Mesenchymal stem cell (in vitro differentiated cells and primary cell): ENCODE results near the gene USP54.
"Not testable (repeated sequence)": the region's sequence is repeated elsewhere in the genome, so short reads cannot be mapped to it uniquely, and the experiment has no call there.

ENCODE experiments used
- DNase-seq: peaks from one replicate; pipeline ENCODE4 v3.0.0-alpha.2; 2013
- H2AFZ ChIP-seq: one replicate; pipeline ENCODE4 v1.6.1; 2013; ENCODE audit warnings: low read depth, mild to moderate bottlenecking, control low read depth, inconsistent platforms, low read length, moderate library complexity
- H2AK5ac ChIP-seq: 2 replicates; pipeline ENCODE4 v1.6.1; 2013; ENCODE audit warnings: low read length, moderate library complexity, mild to moderate bottlenecking, inconsistent platforms; ENCODE audit not compliant: severe bottlenecking
- H2BK120ac ChIP-seq: one replicate; pipeline ENCODE4 v1.6.1; 2013; ENCODE audit warnings: low read depth, mild to moderate bottlenecking, inconsistent platforms, low read length, moderate library complexity
- H2BK12ac ChIP-seq, 2 experiments: one replicate each; pipeline ENCODE4 v1.6.1; 2013; ENCODE audit warnings: inconsistent platforms in 2 of 2, low read length in 2 of 2, mild to moderate bottlenecking in 2 of 2, moderate library complexity in 2 of 2, control low read depth in 1 of 2
- H2BK15ac ChIP-seq: one replicate; pipeline ENCODE4 v1.6.1; 2013; ENCODE audit warnings: mild to moderate bottlenecking, low read depth, inconsistent platforms; ENCODE audit not compliant: poor library complexity, severe bottlenecking
- H2BK5ac ChIP-seq: 2 replicates; pipeline ENCODE4 v1.6.1; 2013; ENCODE audit warnings: low read depth, mild to moderate bottlenecking, low read length, control low read depth, inconsistent platforms; ENCODE audit not compliant: poor library complexity, severe bottlenecking
- H3K14ac ChIP-seq, 2 experiments: one replicate each; pipeline ENCODE4 v1.6.1; 2013; ENCODE audit warnings: inconsistent platforms in 2 of 2, low read length in 2 of 2, control low read depth in 1 of 2, mild to moderate bottlenecking in 1 of 2, moderate library complexity in 1 of 2
- H3K18ac ChIP-seq, 2 experiments: one replicate each; pipeline ENCODE4 v1.6.1; 2013; ENCODE audit warnings: inconsistent platforms in 2 of 2, low read length in 2 of 2, control low read depth in 1 of 2, low read depth in 1 of 2, mild to moderate bottlenecking in 1 of 2
- H3K23ac ChIP-seq, 2 experiments: one replicate each; pipeline ENCODE4 v1.6.1; 2013; ENCODE audit warnings: inconsistent platforms in 2 of 2, low read length in 2 of 2, mild to moderate bottlenecking in 2 of 2, moderate library complexity in 2 of 2, control low read depth in 1 of 2
- H3K27ac ChIP-seq: 2 replicates; pipeline ENCODE4 v1.5.1; 2013; ENCODE audit warnings: mild to moderate bottlenecking, moderate library complexity, low read length, control low read depth, inconsistent platforms; ENCODE audit not compliant: poor library complexity, severe bottlenecking
- H3K27me3 ChIP-seq, 2 experiments: 2 replicates each; pipeline versions ENCODE4 v1.6.1 to v1.7.0; 2013; ENCODE audit warnings: low read length in 2 of 2, mild to moderate bottlenecking in 2 of 2, moderate library complexity in 2 of 2, control low read depth in 1 of 2, inconsistent platforms in 1 of 2; ENCODE audit not compliant: control insufficient read depth in 1 of 2, insufficient read depth in 1 of 2
- H3K36me3 ChIP-seq, 2 experiments: 2 replicates each; pipeline versions ENCODE4 v1.6.1 to v1.7.0; 2013; ENCODE audit warnings: low read length in 2 of 2, control low read depth in 1 of 2, inconsistent platforms in 1 of 2, low read depth in 1 of 2, mild to moderate bottlenecking in 1 of 2; ENCODE audit not compliant: insufficient read depth in 2 of 2, control insufficient read depth in 1 of 2
- H3K4ac ChIP-seq, 2 experiments: one replicate each; pipeline ENCODE4 v1.6.1; 2013; ENCODE audit warnings: inconsistent platforms in 2 of 2, low read length in 2 of 2, mild to moderate bottlenecking in 2 of 2, moderate library complexity in 2 of 2, control low read depth in 1 of 2, low read depth in 1 of 2
- H3K4me1 ChIP-seq: 2 replicates; pipeline ENCODE4 v1.6.1; 2013; ENCODE audit warnings: low read depth, low read length, control low read depth; ENCODE audit not compliant: control insufficient read depth, insufficient read depth
- H3K4me2 ChIP-seq: 2 replicates; pipeline ENCODE4 v1.6.1; 2013; ENCODE audit warnings: low read length, mild to moderate bottlenecking, inconsistent platforms; ENCODE audit not compliant: poor library complexity, severe bottlenecking
- H3K4me3 ChIP-seq, 2 experiments: 2 replicates each; pipeline versions ENCODE4 v1.5.1 to v1.7.0; 2013; ENCODE audit warnings: low read length in 2 of 2, mild to moderate bottlenecking in 2 of 2, control low read depth in 1 of 2, low read depth in 1 of 2; ENCODE audit not compliant: insufficient read depth in 1 of 2
- H3K79me1 ChIP-seq: replicated peaks from 2 replicates; pipeline ENCODE4 v1.6.1; 2013; ENCODE audit warnings: mild to moderate bottlenecking, control low read depth, low read length, inconsistent platforms; ENCODE audit not compliant: poor library complexity, severe bottlenecking
- H3K9ac ChIP-seq: 2 replicates; pipeline ENCODE4 v1.7.0; 2013; ENCODE audit warnings: mild to moderate bottlenecking, low read length, moderate library complexity
- H3K9me3 ChIP-seq: 2 replicates; pipeline ENCODE4 v1.7.0; 2013; ENCODE audit warnings: mild to moderate bottlenecking, low read length; ENCODE audit not compliant: control insufficient read depth
- H4K8ac ChIP-seq: one replicate; pipeline ENCODE4 v1.6.1; 2013; ENCODE audit warnings: inconsistent platforms, mild to moderate bottlenecking, low read length, moderate library complexity
- H4K91ac ChIP-seq: one replicate; pipeline ENCODE4 v1.6.1; 2013; ENCODE audit warnings: mild to moderate bottlenecking, low read length, inconsistent platforms
- WGBS: methylation state at CpG from one replicate; pipeline ENCODE4 v1.1.7; 2013; ENCODE audit warnings: mixed read lengths; 5-methylcytosine and 5-hydroxymethylcytosine counted together

The USP54 gene

GRCh38 chr10:73625884-73626752 is 35.0 kb upstream of the USP54 start:
- peak; percentile 98 for DNase-seq
- Histone ChIP-seq H3K9me3 (no peaks in the 10 kb centered on the region), H2BK12ac (no peak overlapping the region), H4K8ac (peak overlapping the region; percentile 98), H2BK5ac (peak overlapping the region; percentile 26), H3K79me1 (peaks cover 21% of the 10 kb centered on the region), H3K4me2 (peak overlapping the region; percentile 69), H3K18ac (peak overlapping the region; percentile 87 to 97), H2AK5ac (peak overlapping the region; percentile 77), H2BK15ac (no peak overlapping the region), H2BK120ac (peak overlapping the region; percentile 39), H3K27ac (peak overlapping the region; percentile 86), H3K4me3 (peak overlapping the region; percentile 81 to 92), H2AFZ (peak overlapping the region; percentile 83), H3K27me3 (no peaks in the 10 kb centered on the region), H3K36me3 (no peaks in the 10 kb centered on the region), H3K4ac (peak overlapping the region; percentile 96), H3K14ac (peak overlapping the region in 1 of 2 experiments; percentile 61), H3K23ac (no peak overlapping the region), H4K91ac (peak overlapping the region; percentile 75), H3K4me1 (peaks cover 12% of the 10 kb centered on the region), H3K9ac (peak overlapping the region; percentile 98)
- 6% methylated on average over 34 of the region's 42 CpGs for WGBS

DNA sequence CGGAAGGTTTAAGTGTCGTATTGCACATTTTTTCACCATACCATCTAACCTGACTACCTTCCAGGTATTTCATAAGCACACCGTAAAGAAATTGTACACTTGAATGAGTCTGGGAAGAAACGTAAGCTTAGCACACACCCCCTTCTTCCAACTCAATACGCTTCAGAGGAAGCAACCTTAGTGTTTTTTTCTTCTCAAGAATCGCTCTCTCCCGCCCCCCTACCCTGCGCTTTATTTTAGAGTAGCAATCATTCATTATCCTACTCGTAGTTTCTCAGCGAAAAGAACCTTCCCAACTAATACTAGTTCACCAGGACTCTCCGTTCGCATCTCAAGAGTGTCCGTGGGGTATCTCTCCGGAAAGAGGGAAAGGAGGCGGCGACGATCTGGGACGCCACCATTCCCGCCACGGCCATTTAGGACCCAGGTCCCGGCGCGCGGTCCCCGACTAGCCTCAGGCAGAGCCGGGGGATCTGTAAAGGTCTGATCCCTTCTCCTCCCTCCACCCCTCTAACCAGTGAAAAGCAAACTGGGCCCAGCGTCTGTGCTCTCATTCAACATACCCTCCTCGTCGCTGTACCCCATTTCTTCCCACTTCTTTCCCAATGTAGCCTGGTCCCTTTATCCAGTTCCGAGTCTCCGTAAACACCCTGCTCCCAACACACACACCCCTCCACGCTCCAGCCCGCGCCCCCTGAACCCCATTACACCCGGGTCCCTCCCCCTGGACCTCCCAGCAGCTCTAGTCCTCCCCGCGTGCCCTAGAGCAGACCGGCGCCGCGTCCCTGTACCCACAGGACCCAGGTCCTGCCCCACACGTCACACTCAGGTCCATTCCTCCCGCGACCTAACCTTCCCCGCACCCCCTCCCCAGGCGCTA is 34.1 kb upstream of the USP54 start:
- WGBS: under 1% methylated on average over 45 of the region's 46 CpGs
- peak overlapping the region; percentile 31 for H2BK15ac ChIP-seq
- peak overlapping the region; percentile 39 for H2AFZ ChIP-seq
- no peak overlapping the region for H3K4ac ChIP-seq
- H2BK5ac ChIP-seq: no peak overlapping the region
- H4K91ac ChIP-seq: no peak overlapping the region
- peaks cover 12% of the 10 kb centered on the region for H3K4me1 ChIP-seq
- H3K14ac ChIP-seq: no peak overlapping the region
- H3K27ac ChIP-seq: peak overlapping the region; percentile 69
- H3K36me3 ChIP-seq: no peaks in the 10 kb centered on the region
- H3K9me3 ChIP-seq: no peaks in the 10 kb centered on the region
- H2BK120ac ChIP-seq: no peak overlapping the region
- peak; percentile 60 for DNase-seq
- no peaks in the 10 kb centered on the region for H3K27me3 ChIP-seq
- peak overlapping the region; percentile 78 to 92 for H3K4me3 ChIP-seq
- H3K79me1 ChIP-seq: peaks cover 21% of the 10 kb centered on the region
- H2BK12ac ChIP-seq: no peak overlapping the region
- H3K4me2 ChIP-seq: peak overlapping the region; percentile 76
- H3K9ac ChIP-seq: peak overlapping the region; percentile 98
- no peak overlapping the region for H4K8ac ChIP-seq
- peak overlapping the region; percentile 5 to 9 for H3K18ac ChIP-seq
- H2AK5ac ChIP-seq: no peak overlapping the region
- no peak overlapping the region for H3K23ac ChIP-seq

DNA sequence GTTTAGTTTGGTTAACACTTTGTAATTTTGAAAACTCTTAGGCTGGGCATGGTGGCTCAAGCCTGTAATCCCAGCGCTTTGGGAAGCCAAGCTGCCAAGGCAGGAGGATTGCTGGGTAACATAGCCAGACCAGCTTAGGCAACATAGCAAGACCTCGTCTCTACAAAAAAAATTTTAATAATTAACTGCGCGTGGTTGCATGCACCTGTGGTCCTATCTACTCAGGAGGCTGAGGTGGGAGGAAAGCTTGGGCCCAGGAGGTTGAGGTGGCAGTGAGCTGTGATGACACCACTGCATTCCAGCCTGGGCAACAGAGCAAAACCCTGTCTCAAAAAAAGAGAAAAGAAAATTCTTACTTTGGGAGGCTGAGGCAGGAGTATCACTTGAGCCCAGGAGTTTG is 31.9 kb upstream of the USP54 start:
- Histone ChIP-seq H3K9me3 (no peaks in the 10 kb centered on the region), H3K4me1 (peaks cover 12% of the 10 kb centered on the region), H2BK120ac (no peak overlapping the region), H4K8ac (no peak overlapping the region), H2BK15ac (no peak overlapping the region), H4K91ac (no peak overlapping the region), H3K27ac (no peak overlapping the region), H3K18ac (no peak overlapping the region), H2AK5ac (no peak overlapping the region), H2AFZ (no peak overlapping the region), H3K4me3 (no peak overlapping the region), H3K36me3 (no peaks in the 10 kb centered on the region), H3K4me2 (no peak overlapping the region), H3K27me3 (no peaks in the 10 kb centered on the region), H3K4ac (no peak overlapping the region), H2BK12ac (no peak overlapping the region), H2BK5ac (no peak overlapping the region), H3K9ac (no peak overlapping the region), H3K79me1 (peaks cover 21% of the 10 kb centered on the region), H3K23ac (no peak overlapping the region), H3K14ac (no peak overlapping the region)
- whole genome bisulfite sequencing: 97% methylated on average over 3 of the region's 4 CpGs
- DNase-seq: no peak

DNA sequence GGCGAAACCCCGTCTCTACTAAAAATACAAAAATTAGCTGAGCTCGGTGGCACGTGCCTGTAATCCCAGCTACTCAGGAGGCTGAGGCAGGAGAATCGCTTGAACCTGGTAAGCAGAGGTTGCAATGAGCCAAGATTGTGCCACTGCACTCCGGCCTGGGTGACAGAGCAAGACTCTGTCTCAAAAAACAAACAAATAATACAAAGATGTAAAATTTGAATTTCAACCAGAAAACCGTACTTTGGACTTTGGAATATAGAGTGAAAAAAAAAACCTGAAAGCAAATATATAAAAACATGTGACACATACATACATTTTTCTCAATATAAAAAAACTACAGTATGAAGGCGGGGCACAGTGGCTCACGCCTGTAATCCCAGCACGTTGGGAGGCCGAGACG is 29.8 kb upstream of the USP54 start:
- not testable (repeated sequence) for H2BK12ac ChIP-seq, H3K79me1 ChIP-seq, H2AFZ ChIP-seq, H3K18ac ChIP-seq, H3K4ac ChIP-seq, H3K4me1 ChIP-seq, H2BK5ac ChIP-seq, H3K14ac ChIP-seq, H4K8ac ChIP-seq, DNase-seq, H2AK5ac ChIP-seq, H3K36me3 ChIP-seq, H4K91ac ChIP-seq, H3K9ac ChIP-seq, H3K4me3 ChIP-seq, H3K9me3 ChIP-seq, H3K23ac ChIP-seq, H3K27ac ChIP-seq, H3K4me2 ChIP-seq, H3K27me3 ChIP-seq, H2BK120ac ChIP-seq, H2BK15ac ChIP-seq
- WGBS: 99% methylated on average over 10 of the region's 12 CpGs
